Measurements from ENCODE around the gene NRL.
A peak's percentile ranks its signal among the peaks of the same experiment; 100 is the strongest.

Gene NRL

DNA sequence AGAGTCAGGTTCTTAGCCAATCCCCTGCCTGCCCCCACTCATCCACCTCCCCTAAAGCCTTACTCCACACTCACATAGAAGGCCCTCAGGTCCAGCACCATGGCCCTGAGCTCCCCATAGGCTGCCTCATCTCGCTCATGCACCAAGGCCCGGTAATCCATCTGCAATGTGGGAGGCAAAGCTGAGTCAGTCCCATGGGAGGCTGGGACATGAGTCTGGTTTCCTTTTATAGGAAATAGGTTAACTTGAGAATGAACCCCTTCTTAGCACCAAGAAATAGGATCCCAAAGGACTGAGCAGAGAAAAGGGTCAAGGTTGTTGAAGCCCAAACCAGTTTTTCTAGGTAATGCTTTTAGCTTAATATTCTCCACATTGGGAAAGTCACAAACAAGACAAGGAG, 28.8 kb upstream of the NRL start:
- no peak for DNase-seq

DNA sequence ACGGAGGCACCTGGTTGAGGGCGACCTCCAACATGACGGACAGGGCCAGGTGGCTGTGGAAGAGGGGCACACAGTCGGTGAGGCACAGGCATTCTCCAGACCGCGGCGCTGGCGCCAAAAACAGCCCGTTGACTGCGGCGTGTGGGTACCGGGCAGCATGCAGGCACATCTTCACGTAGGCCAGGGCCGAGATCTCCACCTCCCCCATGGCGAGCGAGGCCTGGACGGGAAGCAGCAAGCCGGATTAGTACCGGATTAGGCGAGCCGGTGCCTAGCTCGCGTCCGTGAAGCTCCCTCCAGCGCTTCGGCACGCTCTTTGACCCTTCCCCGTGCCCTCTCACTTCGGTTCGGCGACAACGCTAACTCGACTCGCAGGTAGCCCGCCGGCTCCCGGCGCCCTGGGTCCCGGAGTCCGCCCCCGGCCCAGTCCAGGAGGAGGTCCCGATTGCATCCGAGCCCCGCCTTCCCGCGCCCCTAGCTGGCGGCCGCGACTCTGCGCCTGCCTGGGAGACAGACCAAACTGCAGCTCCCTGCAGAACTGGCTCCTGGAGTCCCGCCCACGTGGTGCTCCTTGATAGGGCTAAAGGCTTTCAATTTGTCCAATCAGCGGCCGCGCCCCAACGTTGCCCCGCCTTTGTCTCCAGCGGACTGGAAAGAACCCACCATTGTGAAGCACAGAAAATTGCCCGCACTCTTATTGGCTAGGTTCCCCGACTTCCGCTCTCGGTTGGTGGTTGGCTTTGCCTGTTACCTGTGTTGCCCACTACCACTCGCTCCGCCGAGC, 26.5 kb upstream of the NRL start, which contains the start of gene EMC9:
Gene EMC9 (minus strand): TSS at position 495 of the 784 bp plus-strand sequence. CDS start 287 bp downstream, at position 208.
- peak; percentile 96 for DNase-seq

DNA sequence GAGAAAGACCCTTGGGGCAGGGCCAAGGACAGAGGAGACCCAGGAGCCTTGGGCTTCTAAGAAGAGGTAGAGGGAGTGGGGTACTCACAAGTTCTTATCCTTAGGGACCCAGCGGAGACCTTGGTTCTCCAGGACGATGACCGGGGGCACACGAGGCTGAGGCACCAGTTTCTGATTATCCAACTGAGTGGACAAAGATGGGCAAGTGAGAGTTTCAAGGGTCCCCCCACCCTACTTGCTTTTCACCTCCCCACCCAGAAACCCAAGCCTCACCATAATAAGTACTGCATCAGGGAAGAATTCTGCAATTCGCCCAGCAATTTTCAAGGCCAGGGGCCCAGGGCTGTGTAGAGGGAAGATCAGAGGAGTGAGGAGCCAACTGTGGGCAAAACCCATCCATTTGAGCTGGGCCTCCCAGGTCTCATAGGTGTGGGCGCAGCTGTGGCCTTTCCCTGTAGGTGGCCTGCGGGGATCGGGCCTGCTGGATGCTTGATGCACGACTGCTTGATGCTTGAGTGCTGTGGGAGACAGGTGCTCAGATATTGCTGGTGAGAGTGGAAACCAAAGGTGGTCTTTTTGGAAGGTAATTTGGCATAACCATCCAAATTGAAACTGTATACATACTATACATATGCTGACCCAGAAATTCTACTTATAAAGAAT, 24.7 kb upstream of the NRL start:
- no peak for DNase-seq

DNA sequence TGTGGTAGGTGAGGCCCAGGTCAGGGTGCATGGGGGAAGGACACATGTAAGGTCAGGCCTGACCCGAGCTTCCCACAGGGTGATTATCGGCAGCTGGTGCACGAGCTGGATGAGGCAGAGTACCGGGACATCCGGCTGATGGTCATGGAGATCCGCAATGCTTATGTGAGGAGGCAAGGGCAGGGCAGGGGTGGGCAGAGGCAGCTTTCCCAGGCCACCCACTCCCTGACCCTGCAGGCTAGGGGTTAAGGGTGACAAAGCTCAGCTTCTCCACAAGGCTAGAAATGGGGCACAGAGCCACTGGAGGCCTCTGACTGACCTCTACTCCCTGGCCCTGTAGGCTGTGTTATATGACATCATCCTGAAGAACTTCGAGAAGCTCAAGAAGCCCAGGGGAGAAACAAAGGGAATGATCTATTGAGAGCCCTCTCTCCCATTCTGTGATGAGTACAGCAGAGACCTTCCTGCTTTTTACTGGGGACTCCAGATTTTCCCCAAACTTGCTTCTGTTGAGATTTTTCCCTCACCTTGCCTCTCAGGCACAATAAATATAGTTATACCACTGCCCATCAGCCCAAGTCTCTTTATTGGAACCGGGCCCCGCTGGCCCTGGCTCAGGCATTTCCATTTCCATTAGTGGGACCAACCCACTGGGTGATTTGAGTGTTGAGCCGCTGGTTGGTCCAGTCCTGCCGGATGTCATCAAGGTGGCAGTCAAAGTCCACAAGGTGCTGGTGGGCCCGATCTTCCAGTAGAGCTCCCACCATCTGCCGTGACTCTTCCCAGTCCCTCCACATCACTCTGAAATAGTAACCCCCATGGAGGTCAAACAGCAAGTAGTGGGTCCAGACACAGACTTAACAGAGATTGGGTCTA, 23.9 kb upstream of the NRL start:
- no peak for DNase-seq

DNA sequence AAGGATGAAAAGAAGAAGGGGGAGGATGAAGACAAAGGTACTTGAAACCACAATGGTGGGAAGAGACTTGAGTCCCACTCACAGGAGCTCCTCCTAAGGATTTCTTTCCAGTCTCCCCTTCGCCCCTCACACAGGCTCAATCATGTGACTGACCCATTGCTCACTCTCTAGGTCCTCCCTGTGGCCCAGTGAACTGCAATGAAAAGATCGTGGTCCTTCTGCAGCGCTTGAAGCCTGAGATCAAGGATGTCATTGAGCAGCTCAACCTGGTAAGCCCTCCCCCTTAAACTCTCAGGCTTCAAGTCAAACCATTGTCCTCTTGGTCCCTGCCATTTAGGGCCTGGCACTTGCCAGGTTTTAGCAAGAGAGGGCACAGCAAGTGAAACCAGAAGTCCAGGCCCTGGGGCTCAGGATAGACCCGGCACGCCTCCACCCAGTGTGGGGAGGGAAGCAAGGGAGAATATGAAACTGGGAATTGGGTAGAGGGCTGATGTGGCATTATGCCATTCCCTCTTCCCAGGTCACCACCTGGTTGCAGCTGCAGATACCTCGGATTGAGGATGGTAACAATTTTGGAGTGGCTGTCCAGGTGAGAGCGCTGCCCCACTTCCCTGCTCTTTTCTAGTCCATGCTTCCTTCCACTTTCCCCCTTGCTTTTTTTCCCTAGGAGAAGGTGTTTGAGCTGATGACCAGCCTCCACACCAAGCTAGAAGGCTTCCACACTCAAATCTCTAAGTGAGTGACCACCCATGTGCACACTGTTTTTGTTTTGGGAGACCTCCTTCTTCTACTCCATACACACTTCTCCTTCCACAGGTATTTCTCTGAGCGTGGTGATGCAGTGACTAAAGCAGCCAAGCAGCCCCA, 23.0 kb upstream of the NRL start:
- no peak for DNase-seq

DNA sequence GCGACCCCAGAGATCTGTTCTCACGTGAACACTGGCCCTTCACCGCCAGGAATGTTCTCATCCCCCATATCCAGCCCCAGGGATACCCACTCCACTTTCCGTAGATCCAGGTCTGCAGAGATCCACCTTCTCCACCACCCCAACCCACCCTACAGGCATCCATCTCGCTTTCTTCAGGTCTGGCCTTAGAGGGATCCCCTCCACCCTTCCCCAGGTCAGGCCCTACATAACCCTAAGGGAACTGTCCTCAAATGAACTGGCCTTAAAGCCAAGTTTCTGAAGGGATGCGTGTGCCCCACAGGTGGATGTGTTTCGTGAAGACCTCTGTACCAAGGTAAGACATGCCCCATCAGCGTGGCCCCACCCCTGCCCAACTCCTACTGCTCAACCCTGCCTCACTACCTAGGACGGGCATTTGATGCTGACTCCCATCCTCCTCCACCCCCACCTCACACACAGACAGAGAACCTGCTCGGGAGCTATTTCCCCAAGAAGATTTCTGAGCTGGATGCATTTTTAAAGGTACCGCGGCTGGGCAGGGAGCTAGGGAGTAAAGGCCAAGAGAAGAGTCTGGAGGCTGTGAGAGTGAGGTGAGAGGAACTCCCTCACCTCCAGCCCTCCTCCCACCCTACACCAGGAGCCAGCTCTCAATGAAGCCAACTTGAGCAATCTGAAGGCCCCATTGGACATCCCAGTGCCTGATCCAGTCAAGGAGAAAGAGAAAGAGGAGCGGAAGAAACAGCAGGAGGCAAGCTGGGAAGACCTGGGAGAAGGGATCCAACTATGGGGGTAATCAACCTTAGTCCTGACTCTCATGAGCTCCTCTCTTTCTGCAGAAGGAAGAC, 22.2 kb upstream of the NRL start:
- no peak for DNase-seq

DNA sequence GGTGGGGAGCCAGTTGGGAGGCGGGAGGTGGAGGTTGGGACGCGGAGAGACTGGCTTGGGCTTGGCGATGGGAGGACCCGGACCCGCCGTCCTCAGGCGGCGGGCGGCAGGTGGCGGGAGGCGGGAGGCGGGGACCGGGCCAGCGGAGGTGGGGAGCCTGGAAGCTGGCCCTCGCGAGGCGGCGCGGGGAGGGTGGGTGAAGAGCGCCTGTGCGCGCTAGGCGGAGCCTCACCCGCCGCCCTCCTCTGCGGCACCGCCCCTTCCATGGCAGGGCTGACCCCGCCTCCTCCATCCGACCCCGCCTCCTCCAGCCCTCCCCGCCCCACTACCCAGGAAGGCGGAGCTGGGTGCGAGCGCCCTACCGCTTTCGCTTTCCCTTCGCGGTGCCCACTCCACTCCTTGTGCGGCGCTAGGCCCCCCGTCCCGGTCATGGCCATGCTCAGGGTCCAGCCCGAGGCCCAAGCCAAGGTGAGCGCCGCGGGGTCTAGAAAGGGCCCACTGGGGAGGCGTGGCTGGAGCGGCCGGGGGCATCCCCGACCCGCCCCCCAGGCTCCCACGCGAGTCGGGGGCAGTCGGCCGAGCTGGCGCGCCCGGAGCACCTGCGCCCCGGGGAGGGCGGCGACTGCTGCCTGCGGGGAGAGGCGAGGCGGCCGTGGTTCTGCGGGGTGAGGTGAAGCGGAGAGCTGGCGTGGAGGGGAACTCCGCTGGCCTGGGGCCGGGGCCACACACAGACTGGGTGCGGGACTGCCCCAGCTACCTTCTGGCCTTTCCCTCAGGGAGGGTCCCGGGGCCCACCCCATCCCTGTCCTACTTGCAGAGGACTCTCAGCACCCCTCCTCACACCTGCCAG, 21.3 kb upstream of the NRL start, which contains the start of gene PSME1:
Gene PSME1 (plus strand): TSS at position 361 of the 850 bp plus-strand sequence. CDS start 69 bp downstream, at position 430.
- no peak for DNase-seq

DNA sequence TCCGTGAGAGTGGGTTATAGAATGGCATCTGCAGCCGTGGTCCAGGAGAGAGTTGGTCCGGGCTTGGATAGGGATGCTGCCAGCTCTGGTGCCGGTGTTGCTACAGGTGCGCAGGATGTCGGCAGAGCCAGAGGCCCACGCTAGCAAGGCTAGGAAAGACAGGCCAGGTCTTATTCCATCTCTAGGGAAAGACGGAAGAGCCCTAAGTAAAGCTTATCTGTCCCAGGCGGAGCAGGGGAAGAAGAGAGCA, 20.8 kb upstream of the NRL start:
- no peak for DNase-seq

DNA sequence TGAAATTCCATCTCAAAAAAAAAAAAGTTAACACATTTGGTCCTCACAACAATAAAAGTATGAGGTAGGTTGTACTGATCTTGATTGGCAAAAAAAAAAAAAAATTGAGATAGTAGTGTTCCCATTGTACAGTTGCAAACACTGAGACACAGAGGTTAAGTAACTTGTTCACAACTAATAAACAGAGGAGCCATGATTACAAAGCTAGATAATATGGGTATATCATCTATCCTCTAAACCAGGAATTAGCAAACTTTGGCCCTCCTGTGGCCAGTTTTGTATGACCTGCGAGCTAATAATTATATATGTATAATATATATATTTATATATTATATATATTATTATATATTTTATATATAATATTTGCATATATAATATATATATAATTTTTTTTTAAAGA, 19.0 kb upstream of the NRL start:
- DNase-seq: no peak

DNA sequence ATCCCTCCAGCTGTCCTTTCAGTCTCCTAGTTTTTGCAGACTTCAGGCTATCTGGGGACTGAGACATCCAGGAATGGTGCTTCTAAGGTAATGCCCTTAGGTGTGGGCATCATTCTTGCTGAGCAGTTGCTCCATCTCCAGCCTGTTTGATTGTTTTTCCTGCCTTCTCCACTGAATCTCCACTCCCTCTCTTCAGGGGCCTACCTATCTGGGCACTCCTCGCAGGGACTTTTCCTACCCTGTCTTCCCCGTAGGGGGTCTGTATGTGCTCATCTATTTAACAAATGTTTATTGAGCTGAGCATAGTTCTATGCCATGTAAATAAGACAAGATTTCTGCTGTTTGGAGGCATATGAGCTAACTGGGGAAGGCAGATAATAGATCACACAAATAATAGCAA, 18.2 kb upstream of the NRL start:
- no peak for DNase-seq

DNA sequence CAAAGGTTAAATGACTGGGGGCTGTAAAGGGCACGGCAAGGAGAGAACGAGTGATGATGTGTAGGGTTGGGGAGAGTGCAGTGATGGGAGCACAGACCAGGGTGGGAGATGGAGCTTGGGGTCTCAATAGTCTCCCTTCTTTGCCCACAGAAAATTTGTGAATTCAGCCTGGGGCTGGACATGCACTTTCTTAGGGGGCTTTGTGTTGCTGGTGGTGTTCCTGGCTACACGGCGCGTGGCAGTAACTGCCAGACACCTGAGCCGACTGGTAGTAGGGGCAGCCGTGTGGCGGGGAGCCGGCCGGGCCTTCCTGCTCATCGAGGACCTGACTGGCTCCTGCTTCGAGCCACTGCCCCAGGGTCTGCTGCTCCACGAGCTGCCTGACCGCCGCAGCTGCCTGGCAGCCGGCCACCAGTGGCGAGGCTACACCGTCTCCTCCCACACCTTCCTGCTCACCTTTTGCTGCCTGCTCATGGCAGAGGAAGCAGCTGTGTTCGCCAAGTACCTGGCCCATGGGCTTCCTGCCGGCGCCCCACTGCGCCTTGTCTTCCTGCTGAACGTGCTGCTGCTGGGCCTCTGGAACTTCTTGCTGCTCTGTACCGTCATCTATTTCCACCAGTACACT, 17.4 kb upstream of the NRL start:
- no peak for DNase-seq

DNA sequence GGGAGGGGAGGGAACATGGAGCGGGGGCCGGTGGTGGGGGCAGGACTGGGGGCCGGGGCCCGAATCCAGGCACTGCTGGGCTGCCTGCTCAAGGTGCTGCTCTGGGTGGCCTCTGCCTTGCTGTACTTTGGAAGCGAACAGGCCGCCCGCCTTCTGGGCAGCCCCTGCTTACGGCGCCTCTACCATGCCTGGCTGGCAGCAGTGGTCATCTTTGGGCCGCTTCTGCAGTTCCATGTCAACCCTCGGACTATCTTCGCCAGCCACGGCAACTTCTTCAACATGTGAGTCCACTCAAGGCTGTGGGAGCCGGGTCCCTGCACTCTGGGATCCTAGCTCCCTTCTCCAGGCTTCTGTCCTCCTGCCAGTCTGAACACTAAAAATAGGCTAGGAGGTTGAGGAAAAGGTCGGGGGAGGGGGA, 16.8 kb upstream of the NRL start:
- DNase-seq: no peak

DNA sequence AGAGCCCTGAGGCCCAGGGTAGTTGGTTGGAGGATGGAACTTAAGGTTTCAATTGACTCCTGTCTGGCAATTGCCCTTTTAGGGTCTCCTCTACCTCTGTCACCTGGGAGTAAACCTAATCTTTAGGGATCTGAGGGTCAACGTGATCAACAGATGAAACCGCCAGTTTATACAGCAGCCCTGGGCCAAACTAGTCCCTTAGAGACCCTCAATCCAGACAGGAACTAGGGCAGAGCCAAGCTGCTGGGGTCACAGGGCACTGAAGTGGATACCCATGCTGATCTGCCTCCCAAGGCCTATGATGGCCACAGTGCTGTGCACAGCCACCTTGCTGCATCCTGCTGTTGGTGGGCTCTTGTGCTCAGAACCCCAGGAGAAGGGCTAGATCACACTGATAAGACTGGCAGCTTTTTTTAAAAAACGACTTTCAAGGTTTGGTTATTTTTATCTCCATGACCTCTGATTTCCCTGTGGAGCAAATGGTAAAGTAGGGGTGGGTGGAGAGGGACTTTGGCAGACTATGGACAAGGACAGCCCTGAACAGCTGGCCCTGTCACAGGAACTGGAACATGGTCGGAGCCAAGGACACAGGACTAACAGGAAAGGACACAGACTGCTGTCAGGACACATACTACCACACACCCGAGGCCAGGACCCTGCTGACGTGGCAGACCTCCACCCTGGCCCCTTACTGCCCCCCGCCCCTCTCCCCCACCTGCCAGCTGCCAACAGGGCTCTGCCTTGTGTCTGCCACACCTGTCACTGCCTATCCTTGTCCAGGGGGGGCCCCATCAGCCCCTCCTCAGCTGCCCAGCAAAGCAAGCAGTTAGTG, 16.2 kb upstream of the NRL start:
- DNase-seq: no peak

DNA sequence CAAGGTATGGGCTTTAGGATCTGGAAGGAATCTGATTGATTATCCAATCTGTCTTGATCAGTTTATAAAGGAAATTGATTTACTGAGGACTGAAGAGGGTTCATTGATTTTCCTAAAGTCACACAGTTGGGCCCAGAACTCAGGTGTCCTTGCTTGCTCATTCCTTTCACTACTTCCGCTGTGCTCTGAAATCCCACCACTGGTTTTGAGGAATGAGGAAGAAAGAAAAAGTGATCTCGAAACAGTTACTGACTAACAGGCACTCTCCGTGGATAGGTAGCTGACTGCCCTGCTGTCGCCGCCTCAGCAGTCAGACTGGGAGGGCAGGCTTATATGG, 15.6 kb upstream of the NRL start, which contains the start of gene FITM1:
Gene FITM1 (plus strand): TSS at position 280 of the 337 bp plus-strand sequence. CDS start 905 bp downstream, outside the sequence.
- peak; percentile 8 for DNase-seq

DNA sequence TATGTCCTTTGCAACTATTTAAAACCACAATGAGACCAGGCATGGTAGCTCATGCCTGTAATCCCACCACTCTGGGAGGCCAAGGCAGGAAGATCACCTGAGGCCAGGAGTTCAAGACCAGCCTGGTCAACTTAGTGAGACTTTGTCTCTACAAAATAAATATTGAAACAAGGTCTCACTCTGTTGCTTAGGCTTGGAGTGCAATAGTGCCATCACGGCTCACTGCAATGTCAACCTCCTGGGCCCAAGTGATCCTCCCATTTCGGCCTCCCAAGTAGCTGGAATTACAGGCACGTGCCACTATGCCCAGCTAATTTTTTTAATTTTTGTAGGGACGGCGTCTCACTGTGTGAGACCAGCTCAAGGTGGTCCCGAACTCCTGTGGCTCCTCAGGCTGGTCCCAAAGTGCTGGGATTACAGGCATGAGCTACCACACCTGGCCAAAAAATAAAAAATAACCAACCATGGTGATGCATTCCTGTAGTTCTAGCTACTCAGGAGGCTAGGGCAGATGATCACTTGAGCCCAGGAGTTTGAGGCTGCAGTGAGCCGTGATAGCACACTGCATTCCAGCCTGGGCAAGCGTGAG, 14.8 kb upstream of the NRL start:
- DNase-seq: no peak

DNA sequence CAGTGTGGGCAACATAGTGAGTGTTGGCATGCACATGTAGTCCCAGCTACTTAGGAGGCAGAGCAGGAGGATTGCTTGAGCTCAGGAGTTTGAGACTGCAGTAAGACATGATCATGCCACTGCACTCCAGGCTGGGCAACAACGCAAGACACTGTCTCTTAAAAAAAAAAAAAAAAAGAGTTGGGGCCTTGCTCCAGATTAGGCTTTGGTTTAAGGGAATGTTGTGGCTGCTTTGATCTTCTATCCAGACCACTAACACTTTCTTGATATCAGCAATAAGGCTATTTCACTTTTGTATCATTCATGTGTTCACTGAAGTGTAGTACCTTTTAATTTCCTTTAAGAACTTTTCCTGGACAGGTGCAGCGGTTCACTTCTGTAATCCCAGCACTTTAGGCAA, 12.9 kb upstream of the NRL start:
- no peak for DNase-seq

DNA sequence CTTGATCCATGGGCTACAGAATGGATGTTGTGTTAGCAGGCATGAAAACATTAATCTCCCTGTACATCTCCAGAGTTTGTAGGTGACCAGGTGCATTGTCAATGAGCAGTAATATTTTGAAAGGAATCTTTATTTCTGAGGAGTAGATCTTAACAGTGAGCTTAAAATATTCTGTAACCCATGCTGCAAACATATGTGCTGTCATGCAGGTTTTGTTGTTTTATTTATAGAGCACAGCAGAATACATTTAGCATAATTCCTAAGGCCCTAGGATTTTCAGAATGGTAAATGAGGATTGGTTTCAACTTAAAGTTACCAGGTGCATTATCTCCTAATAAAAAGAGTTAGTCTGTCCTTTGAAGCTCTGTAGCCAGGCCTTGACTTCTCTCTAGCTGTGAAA, 12.2 kb upstream of the NRL start:
- no peak for DNase-seq

DNA sequence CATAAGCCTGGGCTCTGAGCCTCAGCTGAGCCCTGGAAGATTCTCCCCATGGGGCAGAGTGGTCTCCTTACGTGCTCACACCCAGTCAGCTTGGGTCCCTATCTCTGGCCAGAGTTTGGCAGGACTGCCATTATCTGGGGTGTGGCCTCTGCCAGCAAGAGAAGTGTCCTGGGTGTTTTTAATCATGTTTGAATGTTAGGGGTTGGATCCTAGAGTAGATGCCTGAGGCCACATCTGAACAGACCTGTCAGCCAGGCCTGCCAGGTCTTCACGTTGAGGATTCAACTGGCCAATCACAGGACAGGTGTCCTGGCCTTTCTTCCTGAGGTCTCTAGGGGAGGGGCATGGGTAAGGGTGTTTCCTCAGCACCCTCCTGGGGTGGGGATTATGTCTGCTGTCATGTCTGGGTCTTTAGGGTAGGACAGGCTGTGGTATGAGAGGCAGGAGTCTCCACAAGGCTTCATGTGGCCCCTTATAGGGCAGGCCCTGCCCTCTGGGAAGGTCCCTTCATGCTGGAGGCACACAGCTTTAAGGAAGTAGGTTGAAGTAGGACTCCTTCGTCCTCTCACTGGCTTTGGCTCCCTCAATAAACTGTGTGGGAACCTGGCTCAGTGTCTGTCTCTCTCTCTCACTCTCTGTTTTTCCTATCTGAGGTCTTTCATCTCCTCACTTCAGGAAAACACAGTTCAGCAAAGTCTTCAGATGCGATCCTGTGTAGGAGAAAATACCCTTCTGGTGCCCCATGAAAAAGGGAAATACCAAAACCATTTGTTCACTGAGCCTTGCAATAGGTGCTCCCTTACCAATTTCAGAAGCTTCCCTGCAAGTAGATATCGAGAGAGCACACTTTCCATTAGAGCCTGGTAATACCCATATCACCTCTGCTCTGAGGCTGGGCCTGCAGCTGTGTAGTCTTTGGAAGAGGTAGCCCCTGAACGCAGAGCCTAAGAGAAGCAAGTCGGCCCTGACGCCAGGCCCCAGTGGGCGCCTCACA, 9.0 kb upstream of the NRL start:
- DNase-seq: no peak

Data from SIG-M5 (cell line).